ENCODE measurements around the gene STAT4. TPM values are rescaled to one million over a fixed set of nuclear protein-coding genes. Genes with fewer than 3 reads are reported as not detected.

Gene STAT4
- total and polyA plus RNA-seq, 9 donors, result 0.59 to 2.2 (median 1.2) TPM

DNA sequence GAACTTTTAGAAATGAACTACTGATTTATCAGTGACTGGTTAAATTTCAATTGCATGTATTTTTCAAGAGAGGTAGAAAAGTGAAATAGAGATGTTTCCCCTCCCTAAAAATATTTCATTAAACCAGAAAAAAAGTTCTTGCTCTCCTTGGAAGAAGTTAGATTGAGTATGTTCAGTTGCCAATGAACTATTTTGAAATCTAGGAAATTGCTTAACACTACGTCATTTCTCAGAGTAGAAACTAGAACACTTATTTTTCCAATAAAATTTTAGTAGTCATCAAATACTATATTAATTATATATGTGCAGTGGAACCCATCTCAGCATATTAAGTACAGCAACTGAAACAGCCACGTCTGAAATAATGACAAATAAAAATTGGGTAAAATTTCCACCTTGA, 85.0 kb downstream of the STAT4 start:
- no peak for DNase-seq
- Histone ChIP-seq H3K4me3 (ENCODE audit: low read length) (no peak overlapping the region), H3K27me3 (ENCODE audit: control insufficient read depth, insufficient read depth, low read length) (no peaks in the 10 kb centered on the region), H3K9me3 (replicated peaks; ENCODE audit: control insufficient read depth, low read depth, low read length) (no peaks in the 10 kb centered on the region), H3K4me1 (ENCODE audit: control insufficient read depth, insufficient read depth, low read length) (no peaks in the 10 kb centered on the region), H3K27ac (ENCODE audit: low read length) (no peak overlapping the region), H3K36me3 (ENCODE audit: control insufficient read depth, insufficient read depth, low read length) (no peaks in the 10 kb centered on the region)
- no CpG with 5 or more reads among the region's 2 CpGs for WGBS (ENCODE audit: insufficient coverage)

DNA sequence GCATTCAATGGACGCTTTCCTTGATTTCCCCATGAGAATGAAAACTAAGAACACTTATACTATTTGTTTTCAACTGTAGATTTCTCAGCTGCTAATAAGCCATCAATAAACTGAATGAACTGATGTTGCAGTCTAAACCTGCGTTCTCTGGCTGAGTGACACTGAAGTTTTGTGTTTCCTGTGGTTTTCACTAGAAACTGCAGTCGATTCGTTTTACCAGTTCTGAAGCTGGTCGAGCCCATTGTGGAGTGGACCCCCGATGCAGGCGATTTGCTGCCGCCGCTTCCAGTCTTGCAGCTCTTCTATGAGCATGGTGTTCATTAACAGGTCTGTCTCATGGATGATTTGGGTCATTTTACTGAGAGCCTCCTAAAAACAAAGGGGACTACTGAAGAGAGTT, 86.2 kb downstream of the STAT4 start:
- Histone ChIP-seq H3K27ac (ENCODE audit: low read length) (no peak overlapping the region), H3K36me3 (ENCODE audit: control insufficient read depth, insufficient read depth, low read length) (no peaks in the 10 kb centered on the region), H3K4me3 (ENCODE audit: low read length) (no peak overlapping the region)

DNA sequence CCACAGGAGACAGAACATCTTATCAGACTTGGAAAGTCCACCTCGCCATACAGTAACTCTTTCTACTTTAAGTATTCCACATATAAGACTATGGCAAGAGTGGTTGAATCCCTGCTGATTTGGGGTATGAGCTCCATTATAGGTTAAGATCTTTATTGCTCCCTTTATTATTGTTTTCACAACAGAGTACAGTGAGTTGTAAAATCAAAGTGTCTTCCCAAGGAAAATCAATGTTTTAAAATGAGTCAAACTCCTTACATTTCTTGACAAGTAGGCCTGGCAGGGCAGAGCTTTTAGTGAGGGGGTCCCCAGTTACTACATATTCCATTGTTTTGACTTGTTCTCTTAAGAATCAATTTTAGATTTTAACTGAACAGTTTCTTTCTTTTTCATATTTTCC, 87.2 kb downstream of the STAT4 start:
- no peak for DNase-seq
- no peak overlapping the region for H3K4me3 ChIP-seq (ENCODE audit: low read length)
- no peaks in the 10 kb centered on the region for H3K36me3 ChIP-seq (ENCODE audit: control insufficient read depth, insufficient read depth, low read length)
- no peak overlapping the region for H3K27ac ChIP-seq (ENCODE audit: low read length)
- WGBS (ENCODE audit: insufficient coverage), result no CpG with 5 or more reads among the region's 1 CpG
- no peaks in the 10 kb centered on the region for H3K9me3 ChIP-seq (replicated peaks; ENCODE audit: control insufficient read depth, low read depth, low read length)
- H3K27me3 ChIP-seq (ENCODE audit: control insufficient read depth, insufficient read depth, low read length), result no peaks in the 10 kb centered on the region
- H3K4me1 ChIP-seq (ENCODE audit: control insufficient read depth, insufficient read depth, low read length), result no peaks in the 10 kb centered on the region

More for the DNA sequence above, 86.2 kb downstream of the STAT4 start:
- Histone ChIP-seq H3K27me3 (ENCODE audit: control insufficient read depth, insufficient read depth, low read length) (no peaks in the 10 kb centered on the region), H3K9me3 (replicated peaks; ENCODE audit: control insufficient read depth, low read depth, low read length) (no peaks in the 10 kb centered on the region), H3K4me1 (ENCODE audit: control insufficient read depth, insufficient read depth, low read length) (no peaks in the 10 kb centered on the region)
- no peak for DNase-seq
- WGBS (ENCODE audit: insufficient coverage), result 89% methylated on average over 8 of the region's 9 CpGs

DNA sequence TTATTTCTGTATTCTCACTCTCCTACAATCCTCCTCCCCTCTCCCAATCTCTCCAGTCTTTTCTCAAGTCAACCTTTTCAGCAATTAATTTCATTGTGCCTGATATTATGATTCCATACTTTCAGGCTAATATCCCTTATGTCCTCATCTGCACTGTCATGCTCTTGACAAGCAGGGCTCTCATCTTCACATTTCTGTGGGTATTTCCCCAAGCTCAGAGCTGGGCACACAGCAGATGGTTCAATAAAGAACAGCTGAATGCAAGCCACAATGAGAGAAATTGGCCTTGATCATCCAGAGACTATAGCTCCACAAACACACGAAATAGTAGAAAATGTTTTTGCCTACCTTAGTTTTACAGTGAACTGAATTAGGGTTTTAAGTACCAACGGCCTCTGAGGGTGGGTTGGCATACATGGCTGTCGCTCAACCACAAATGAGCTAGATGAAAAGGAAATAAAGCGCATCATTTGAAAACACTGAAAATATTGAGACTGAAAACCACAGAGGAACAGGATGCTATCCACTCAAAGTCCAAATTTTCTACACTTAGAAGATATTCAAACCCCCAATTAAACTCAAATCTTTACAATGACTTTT, 89.3 kb downstream of the STAT4 start:
- 74% methylated on average over 3 of the region's 4 CpGs for WGBS (ENCODE audit: insufficient coverage)
- no peak overlapping the region for H3K4me3 ChIP-seq (ENCODE audit: low read length)
- H3K27ac ChIP-seq (ENCODE audit: low read length), result no peak overlapping the region
- H3K27me3 ChIP-seq (ENCODE audit: control insufficient read depth, insufficient read depth, low read length), result no peaks in the 10 kb centered on the region
- H3K36me3 ChIP-seq (ENCODE audit: control insufficient read depth, insufficient read depth, low read length), result no peaks in the 10 kb centered on the region
- DNase-seq, result no peak
- no peaks in the 10 kb centered on the region for H3K9me3 ChIP-seq (replicated peaks; ENCODE audit: control insufficient read depth, low read depth, low read length)
- H3K4me1 ChIP-seq (ENCODE audit: control insufficient read depth, insufficient read depth, low read length), result no peaks in the 10 kb centered on the region

DNA sequence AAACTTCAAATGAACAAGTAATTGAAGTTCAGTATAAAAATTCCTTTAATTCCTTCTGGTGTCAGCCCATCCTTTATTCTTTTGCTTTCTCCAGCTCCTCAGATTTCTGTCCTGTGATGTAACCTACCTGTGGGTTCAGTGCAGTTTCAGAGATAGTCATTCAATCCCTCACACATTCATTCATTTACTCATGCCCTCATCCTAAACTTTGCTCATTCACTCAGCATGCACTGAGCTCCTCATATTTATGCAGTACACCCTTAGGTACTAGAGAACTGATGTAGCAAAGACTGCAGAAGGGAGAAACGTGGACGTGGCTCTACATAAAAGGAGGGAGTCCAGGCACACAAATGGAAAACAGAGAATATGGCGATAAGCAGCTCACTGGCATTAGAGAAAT, 91.5 kb downstream of the STAT4 start:
- 81% methylated on average over 3 of the region's 3 CpGs for WGBS (ENCODE audit: insufficient coverage)

DNA sequence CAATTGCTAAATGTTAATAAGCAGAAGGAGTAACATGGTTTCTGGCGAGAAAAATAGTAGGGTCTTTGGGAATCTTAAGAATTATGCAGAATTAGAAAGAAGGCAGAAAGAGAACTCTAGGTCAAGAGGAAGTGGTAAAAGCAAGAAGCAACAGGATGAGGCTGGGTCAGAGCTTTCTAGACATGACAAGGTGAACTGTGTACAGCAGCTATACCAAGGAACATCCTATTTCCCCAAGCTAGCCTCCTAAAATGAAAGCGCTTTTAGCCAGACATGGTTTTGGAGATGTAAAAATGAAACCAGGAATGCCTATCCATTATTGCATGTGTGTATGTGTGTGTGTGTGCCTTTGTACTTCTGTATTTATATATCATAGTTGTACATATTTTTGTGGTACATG, 94.6 kb downstream of the STAT4 start:
- H3K27ac ChIP-seq (ENCODE audit: low read length), result no peak overlapping the region
- WGBS (ENCODE audit: insufficient coverage), result 100% methylated on average over 1 of the region's 2 CpGs
- H3K4me1 ChIP-seq (ENCODE audit: control insufficient read depth, insufficient read depth, low read length), result no peaks in the 10 kb centered on the region
- H3K27me3 ChIP-seq (ENCODE audit: control insufficient read depth, insufficient read depth, low read length), result no peaks in the 10 kb centered on the region
- no peak overlapping the region for H3K4me3 ChIP-seq (ENCODE audit: low read length)
- no peaks in the 10 kb centered on the region for H3K9me3 ChIP-seq (replicated peaks; ENCODE audit: control insufficient read depth, low read depth, low read length)
- no peak for DNase-seq
- H3K36me3 ChIP-seq (ENCODE audit: control insufficient read depth, insufficient read depth, low read length), result no peaks in the 10 kb centered on the region

More for the DNA sequence above, 91.5 kb downstream of the STAT4 start:
- no peak overlapping the region for H3K27ac ChIP-seq (ENCODE audit: low read length)
- H3K4me1 ChIP-seq (ENCODE audit: control insufficient read depth, insufficient read depth, low read length), result no peaks in the 10 kb centered on the region
- DNase-seq, result no peak
- H3K4me3 ChIP-seq (ENCODE audit: low read length), result no peak overlapping the region
- H3K36me3 ChIP-seq (ENCODE audit: control insufficient read depth, insufficient read depth, low read length), result no peaks in the 10 kb centered on the region
- H3K27me3 ChIP-seq (ENCODE audit: control insufficient read depth, insufficient read depth, low read length), result no peaks in the 10 kb centered on the region
- H3K9me3 ChIP-seq (replicated peaks; ENCODE audit: control insufficient read depth, low read depth, low read length), result no peaks in the 10 kb centered on the region

DNA sequence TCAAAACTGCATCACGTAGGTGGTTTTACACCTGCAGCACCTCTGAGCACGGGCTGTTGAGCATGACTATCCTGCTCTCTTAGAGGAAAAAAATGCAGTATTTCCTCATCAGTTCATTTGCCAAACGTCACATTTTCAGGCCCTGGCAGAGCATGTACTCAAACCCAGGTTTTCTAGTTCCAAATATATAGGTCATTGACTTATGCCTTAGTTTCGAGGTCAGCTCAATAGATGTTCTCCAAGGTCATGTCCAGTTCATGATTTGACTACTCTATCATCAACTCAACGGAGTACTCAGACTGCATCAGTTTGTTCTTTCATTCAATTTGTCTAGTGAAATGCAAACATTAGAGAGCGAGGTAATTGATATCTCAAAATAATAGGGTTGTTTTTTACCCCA, 97.5 kb downstream of the STAT4 start:
- 70% methylated on average over 3 of the region's 6 CpGs for WGBS (ENCODE audit: insufficient coverage)
- H3K9me3 ChIP-seq (replicated peaks; ENCODE audit: control insufficient read depth, low read depth, low read length), result no peaks in the 10 kb centered on the region
- H3K27ac ChIP-seq (ENCODE audit: low read length), result no peak overlapping the region
- no peak for DNase-seq
- H3K4me1 ChIP-seq (ENCODE audit: control insufficient read depth, insufficient read depth, low read length), result peaks cover 4% of the 10 kb centered on the region
- no peaks in the 10 kb centered on the region for H3K27me3 ChIP-seq (ENCODE audit: control insufficient read depth, insufficient read depth, low read length)
- no peaks in the 10 kb centered on the region for H3K36me3 ChIP-seq (ENCODE audit: control insufficient read depth, insufficient read depth, low read length)
- no peak overlapping the region for H3K4me3 ChIP-seq (ENCODE audit: low read length)

DNA sequence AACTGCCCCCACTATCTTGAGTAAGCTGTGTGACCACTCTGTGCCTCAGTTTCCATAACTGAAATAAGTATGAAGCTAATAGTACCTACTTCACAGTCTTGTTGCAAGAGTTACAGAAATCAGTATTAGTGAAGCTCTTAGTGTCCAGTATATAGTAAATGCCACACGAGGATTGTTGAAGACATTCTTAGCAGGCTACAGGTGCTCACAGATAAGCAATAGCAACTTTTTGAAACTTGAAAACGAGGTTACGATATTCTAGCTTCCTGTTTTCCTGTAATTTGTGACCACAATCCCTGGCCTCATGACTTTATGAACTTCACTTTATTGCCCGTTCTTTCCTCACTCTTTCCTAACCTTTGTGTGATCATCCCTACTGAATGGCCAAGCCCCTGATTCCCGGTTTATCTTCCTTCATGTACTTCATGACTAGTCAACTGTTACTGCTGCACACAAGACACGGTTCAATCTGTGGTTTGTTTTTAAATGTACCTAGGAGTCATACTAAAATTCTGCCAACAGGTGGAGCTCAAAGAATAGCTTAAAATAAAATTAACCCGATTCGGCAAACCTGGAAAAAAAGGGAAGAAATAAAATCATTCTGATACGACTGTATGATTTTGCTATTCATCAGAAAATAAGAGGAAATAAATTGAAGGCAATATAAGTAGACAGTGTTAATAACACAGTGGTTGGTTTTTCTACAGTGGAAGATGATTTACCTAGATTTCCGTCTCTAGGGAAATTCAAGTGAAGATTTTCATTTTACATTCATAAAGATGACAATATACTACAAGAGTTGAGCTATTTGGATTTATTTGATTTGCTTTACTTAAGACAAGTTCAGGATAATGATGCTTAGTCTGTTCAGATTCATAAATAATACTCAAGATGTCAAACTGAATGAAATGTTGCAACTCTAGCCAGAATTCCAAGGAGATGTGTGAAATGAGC, 98.7 kb downstream of the STAT4 start:
- no peaks in the 10 kb centered on the region for H3K36me3 ChIP-seq (ENCODE audit: control insufficient read depth, insufficient read depth, low read length)
- no peaks in the 10 kb centered on the region for H3K27me3 ChIP-seq (ENCODE audit: control insufficient read depth, insufficient read depth, low read length)
- peaks cover 4% of the 10 kb centered on the region for H3K4me1 ChIP-seq (ENCODE audit: control insufficient read depth, insufficient read depth, low read length)
- no peaks in the 10 kb centered on the region for H3K9me3 ChIP-seq (replicated peaks; ENCODE audit: control insufficient read depth, low read depth, low read length)
- DNase-seq, result peak; percentile 72
- no peak overlapping the region for H3K27ac ChIP-seq (ENCODE audit: low read length)
- WGBS (ENCODE audit: insufficient coverage), result 56% methylated on average over 4 of the region's 10 CpGs
- no peak overlapping the region for H3K4me3 ChIP-seq (ENCODE audit: low read length)

DNA sequence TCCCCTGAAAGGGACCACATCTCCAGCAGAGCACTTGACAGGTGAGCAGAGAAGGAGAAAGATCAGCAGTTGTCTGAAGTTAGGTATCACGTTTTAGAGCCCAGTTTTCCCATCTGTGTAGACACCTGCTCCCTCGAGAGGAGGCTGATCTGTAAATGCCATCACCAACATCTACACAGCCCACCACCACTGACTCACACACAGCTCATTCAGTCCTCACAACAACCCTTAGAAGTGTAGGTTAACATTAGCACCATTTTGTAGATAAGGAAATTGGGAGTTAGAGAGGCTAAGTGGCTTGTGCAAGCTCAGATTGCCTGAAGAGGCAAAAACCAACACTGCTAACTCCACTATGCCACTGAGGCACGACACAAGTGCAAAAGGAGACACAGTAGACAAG, 99.6 kb downstream of the STAT4 start:
- Histone ChIP-seq H3K4me3 (ENCODE audit: low read length) (no peak overlapping the region), H3K36me3 (ENCODE audit: control insufficient read depth, insufficient read depth, low read length) (no peaks in the 10 kb centered on the region), H3K27ac (ENCODE audit: low read length) (no peak overlapping the region), H3K4me1 (ENCODE audit: control insufficient read depth, insufficient read depth, low read length) (peaks cover 4% of the 10 kb centered on the region), H3K27me3 (ENCODE audit: control insufficient read depth, insufficient read depth, low read length) (no peaks in the 10 kb centered on the region), H3K9me3 (replicated peaks; ENCODE audit: control insufficient read depth, low read depth, low read length) (no peaks in the 10 kb centered on the region)
- DNase-seq, result no peak
- no CpG with 5 or more reads among the region's 3 CpGs for WGBS (ENCODE audit: insufficient coverage)

DNA sequence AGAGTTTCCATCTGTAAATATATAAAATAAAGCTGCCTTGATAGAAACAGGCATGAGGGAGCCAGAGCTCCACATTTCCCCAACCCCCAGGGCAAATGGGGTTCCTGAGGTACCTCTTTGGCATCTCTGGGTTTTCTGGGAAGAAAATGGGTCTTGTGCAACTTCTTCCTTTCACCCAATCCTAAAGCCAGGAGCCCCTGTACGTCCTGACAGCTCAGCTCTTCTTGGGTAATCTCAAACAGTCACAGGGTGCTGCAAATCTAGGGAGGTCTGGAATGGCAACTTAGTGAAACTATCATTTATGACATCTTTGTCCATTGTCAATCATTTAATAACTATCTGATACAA, 100.2 kb downstream of the STAT4 start:
- H3K36me3 ChIP-seq (ENCODE audit: control insufficient read depth, insufficient read depth, low read length), result no peaks in the 10 kb centered on the region
- DNase-seq, result no peak
- WGBS (ENCODE audit: insufficient coverage), result no CpG with 5 or more reads among the region's 1 CpG
- H3K4me1 ChIP-seq (ENCODE audit: control insufficient read depth, insufficient read depth, low read length), result peaks cover 4% of the 10 kb centered on the region
- H3K27me3 ChIP-seq (ENCODE audit: control insufficient read depth, insufficient read depth, low read length), result no peaks in the 10 kb centered on the region
- peak overlapping the region; percentile 6 for H3K27ac ChIP-seq (ENCODE audit: low read length)
- H3K9me3 ChIP-seq (replicated peaks; ENCODE audit: control insufficient read depth, low read depth, low read length), result no peaks in the 10 kb centered on the region
- no peak overlapping the region for H3K4me3 ChIP-seq (ENCODE audit: low read length)
